HCT116 (cell line): ENCODE results near the gene PJA1. TPM values are rescaled to one million over a fixed set of nuclear protein-coding genes. Genes with fewer than 3 reads are reported as not detected.

Source experiments
- ATAC-seq: fragments of 200-7000 bp; cut with Tn5 transposase; 2 replicates; pipeline ENCODE4 v1.9.1; 2020; ENCODE audit warnings: mild to moderate bottlenecking, moderate library complexity
- BruUV-seq: library from RNA; stranded (reverse); fragments of 400-500 nt; replicated peaks from 2 replicates; lab custom pipeline; 2021; lab: Mats Ljungman, UMichigan
- CTCF ChIA-PET: fragments of 300-600 bp; sonication (Branson Sonifier 250); formaldehyde crosslinking; loops from one replicate; lab custom pipeline; 2021; ENCODE audit warnings: antibody characterized with exemption; lab: Charles Lee
- POLR2A ChIA-PET: fragments of 300-600, 350-600 bp; sonication (Branson Sonifier 250); formaldehyde crosslinking; loops from one replicate; lab custom pipeline; 2021; ENCODE audit warnings: antibody characterized with exemption; lab: Charles Lee
- RAD21 ChIA-PET, 2 experiments: fragments of 300-600 bp; sonication (Branson Sonifier 250); formaldehyde crosslinking; loops; one replicate each; lab custom pipeline; 2023; ENCODE audit warnings: low total read pairs in 2 of 2; ENCODE audit not compliant: uncharacterized antibody in 2 of 2, unreplicated experiment in 2 of 2, low non-redundant PET in 1 of 2; lab: Charles Lee
- DNase-seq: peaks from one replicate; pipeline ENCODE4 v3.0.0-alpha.2; 2010; ENCODE audit warnings: low read depth, low spot score
- H2AFZ ChIP-seq: fragments of 200-600 bp; shearing (Covaris generic), sonication (generic); 2 replicates; pipeline ENCODE4 v1.6.1; 2017; ENCODE audit warnings: low read depth, mixed run types, mixed read lengths, antibody characterized with exemption, low read length; ENCODE audit not compliant: poor library complexity, severe bottlenecking
- H3K27ac ChIP-seq: 2 replicates; pipeline ENCODE4 v1.5.1; 2012; ENCODE audit warnings: low read depth, low read length
- H3K27me3 ChIP-seq: fragments of 200-600 bp; sonication (generic); 2 replicates; pipeline ENCODE4 v1.6.1; 2016; ENCODE audit warnings: mixed run types, low read length, mixed read lengths; ENCODE audit not compliant: insufficient read depth
- H3K36me3 ChIP-seq, 2 experiments: fragments of 200-500 bp in 1 of 2; fragments of 200-600 bp in 1 of 2; sonication (Bioruptor generic) in 1 of 2; sonication (generic) in 1 of 2; 2 replicates each; pipeline versions ENCODE4 v1.5.1 to v1.6.1; 2014 to 2016; ENCODE audit warnings: low read length in 2 of 2, inconsistent platforms in 1 of 2, mixed read lengths in 1 of 2, mixed run types in 1 of 2; ENCODE audit not compliant: insufficient read depth in 2 of 2, control insufficient read depth in 1 of 2
- H3K4me1 ChIP-seq, 2 experiments: fragments of 200-600 bp in 1 of 2; sonication (generic) in 1 of 2; 2 replicates each; pipeline versions ENCODE4 v1.5.1 to v1.6.1; 2012 to 2017; ENCODE audit warnings: low read length in 2 of 2, inconsistent platforms in 1 of 2, mild to moderate bottlenecking in 1 of 2, mixed read lengths in 1 of 2, mixed run types in 1 of 2, moderate library complexity in 1 of 2; ENCODE audit not compliant: insufficient read depth in 2 of 2, control insufficient read depth in 1 of 2
- H3K4me2 ChIP-seq: fragments of 200-600 bp; sonication (generic); 2 replicates; pipeline ENCODE4 v1.6.1; 2017; ENCODE audit warnings: mixed run types, low read length, mixed read lengths
- H3K4me3 ChIP-seq, 2 experiments: fragments of 200-600 bp in 1 of 2; sonication (generic) in 1 of 2; replicated peaks in 1 of 2; 2 replicates each; pipeline ENCODE4 v1.5.1; 2011 to 2016; ENCODE audit warnings: low read length in 2 of 2, control low read depth in 1 of 2, low read depth in 1 of 2, mild to moderate bottlenecking in 1 of 2, mixed read lengths in 1 of 2, mixed run types in 1 of 2
- H3K79me2 ChIP-seq: fragments of 200-600 bp; sonication (generic); 2 replicates; pipeline ENCODE4 v1.6.1; 2017; ENCODE audit warnings: mild to moderate bottlenecking, mixed run types, low read length, moderate library complexity, mixed read lengths; ENCODE audit not compliant: insufficient read depth
- H3K9ac ChIP-seq: fragments of 200-600 bp; sonication (generic); 2 replicates; pipeline ENCODE4 v1.6.1; 2016; ENCODE audit warnings: low read length, mixed read lengths
- H3K9me2 ChIP-seq: fragments of 200-600 bp; sonication (generic), shearing (Covaris generic); 2 replicates; pipeline ENCODE4 v1.6.1; 2017; ENCODE audit warnings: mixed run types, mild to moderate bottlenecking, moderate library complexity; ENCODE audit not compliant: insufficient read depth
- H3K9me3 ChIP-seq, 2 experiments: fragments of 200-500 bp in 1 of 2; fragments of 200-600 bp in 1 of 2; sonication (Bioruptor generic) in 1 of 2; sonication (generic) in 1 of 2; 2 replicates each; pipeline ENCODE4 v1.6.1; 2014 to 2017; ENCODE audit warnings: low read length in 2 of 2, mixed read lengths in 2 of 2, inconsistent platforms in 1 of 2, low read depth in 1 of 2, mild to moderate bottlenecking in 1 of 2, mixed run types in 1 of 2, moderate library complexity in 1 of 2; ENCODE audit not compliant: control insufficient read depth in 1 of 2, insufficient read depth in 1 of 2
- H4K20me1 ChIP-seq: fragments of 200-600 bp; sonication (generic), shearing (Covaris generic); 2 replicates; pipeline ENCODE4 v1.6.1; 2017; ENCODE audit warnings: mixed run types, mild to moderate bottlenecking, moderate library complexity; ENCODE audit not compliant: insufficient read depth
- CEBPB ChIP-seq: IDR thresholded peaks from 2 replicates; pipeline ENCODE4 v1.6.1; 2012; ENCODE audit warnings: low read depth
- EGR1 ChIP-seq: IDR thresholded peaks from 2 replicates; pipeline ENCODE4 v1.6.1; 2012; ENCODE audit warnings: low read depth
- EZH2phosphoT487 ChIP-seq: fragments of 200-600 bp; IDR thresholded peaks from 2 replicates; pipeline ENCODE4 v1.6.1; 2018; ENCODE audit warnings: antibody characterized with exemption, borderline replicate concordance
- ZFX ChIP-seq: fragments of 450-650 bp; IDR thresholded peaks from 2 replicates; pipeline ENCODE4 v1.6.1; 2017
- ZNF274 ChIP-seq: fragments of 200-500 bp; sonication (Bioruptor generic); IDR thresholded peaks from 2 replicates; pipeline ENCODE4 v1.6.1; 2014; ENCODE audit warnings: mild to moderate bottlenecking, low read depth, low read length, inconsistent platforms
- intact Hi-C: fragments of 100-400 bp; cut with micrococcal nuclease; formaldehyde crosslinking; loops from 2 replicates; pipeline ENCODE4 v1.10.0; 2022
- total RNA-seq: library from RNA; stranded (reverse); gene quantifications from one replicate; pipeline ENCODE4 v1.2.1, GENCODE V29; 2021; ENCODE audit not compliant: unreplicated experiment
- TF ChIP-seq, protein P1 (sequence below): IDR thresholded peaks from 2 replicates; pipeline ENCODE4 v1.6.1; 2011; ENCODE audit warnings: mild to moderate bottlenecking, low read length, moderate library complexity; ENCODE audit not compliant: insufficient replicate concordance; ENCODE audit errors: extremely low read depth
- TF ChIP-seq, protein P2 (sequence below): IDR thresholded peaks from 2 replicates; pipeline ENCODE4 v1.6.1; 2012
- TF ChIP-seq, protein P3 (sequence below), 3 experiments: fragments of 200-600 bp in 1 of 3; sonication (generic) in 1 of 3; IDR thresholded peaks in 2 of 3; conservative IDR thresholded peaks in 1 of 3; 2 replicates each; pipeline ENCODE4 v1.5.1; 2012 to 2017; ENCODE audit warnings: low read depth in 2 of 3, low read length in 2 of 3, antibody characterized with exemption in 1 of 3, borderline replicate concordance in 1 of 3, control low read depth in 1 of 3, mild to moderate bottlenecking in 1 of 3, mixed read lengths in 1 of 3, mixed run types in 1 of 3, moderate library complexity in 1 of 3; ENCODE audit not compliant: insufficient read depth in 1 of 3

Gene PJA1
- total RNA-seq, 1 experiment from 2014 or later = 15.7 TPM

DNA sequence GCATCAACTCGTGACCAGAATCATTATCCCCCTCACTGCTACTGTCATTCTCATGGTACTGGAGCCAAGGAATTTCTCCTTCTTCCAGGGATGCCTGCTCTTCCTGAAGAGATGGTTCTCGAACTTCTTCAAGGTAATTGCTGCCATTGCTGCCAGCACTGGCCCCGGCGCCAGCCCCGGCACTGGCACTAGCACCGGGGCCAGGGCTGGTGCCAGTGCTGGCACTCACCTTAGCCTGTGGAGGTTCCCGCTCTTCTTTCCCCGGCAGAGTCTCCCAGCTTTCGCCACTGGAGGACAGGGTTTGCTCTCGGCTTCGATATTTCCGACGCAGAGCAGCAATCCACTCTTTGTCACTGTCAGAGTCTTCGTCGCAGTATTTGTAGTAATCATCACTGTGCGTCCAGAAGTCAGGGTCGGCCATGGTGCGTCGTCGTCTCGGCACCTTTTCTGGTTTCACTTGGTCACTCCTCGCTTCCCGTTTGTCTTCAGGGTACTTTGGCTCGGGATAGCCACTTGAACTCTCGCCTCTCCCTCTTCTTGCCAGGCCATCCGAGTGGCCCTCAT lies 3.4 kb downstream of the PJA1 start:
- ATAC-seq (no peak), DNase-seq (no peak)
- RAD21 ChIA-PET = no interaction called here
- intact Hi-C loops = no loop called here
- Histone ChIP-seq H3K9me3 (no peaks in the 10 kb centered on the region), H3K4me1 (peaks cover 4 to 7% of the 10 kb centered on the region in 2 experiments; a peak in 3 of 4 replicates), H3K4me2 (no peak overlapping the region), H3K27ac (no peak overlapping the region), H3K4me3 (no peak overlapping the region), H3K79me2 (no peaks in the 10 kb centered on the region), H4K20me1 (no peaks in the 10 kb centered on the region), H3K36me3 (no peaks in the 10 kb centered on the region; a peak in 1 of 4 replicates), H3K27me3 (no peaks in the 10 kb centered on the region), H3K9me2 (no peaks in the 10 kb centered on the region), H2AFZ (no peak overlapping the region), H3K9ac (no peak overlapping the region)
- BruUV-seq = no TSS peak
- CTCF ChIA-PET = no interaction called here
- TF ChIP-seq, protein P1, sequence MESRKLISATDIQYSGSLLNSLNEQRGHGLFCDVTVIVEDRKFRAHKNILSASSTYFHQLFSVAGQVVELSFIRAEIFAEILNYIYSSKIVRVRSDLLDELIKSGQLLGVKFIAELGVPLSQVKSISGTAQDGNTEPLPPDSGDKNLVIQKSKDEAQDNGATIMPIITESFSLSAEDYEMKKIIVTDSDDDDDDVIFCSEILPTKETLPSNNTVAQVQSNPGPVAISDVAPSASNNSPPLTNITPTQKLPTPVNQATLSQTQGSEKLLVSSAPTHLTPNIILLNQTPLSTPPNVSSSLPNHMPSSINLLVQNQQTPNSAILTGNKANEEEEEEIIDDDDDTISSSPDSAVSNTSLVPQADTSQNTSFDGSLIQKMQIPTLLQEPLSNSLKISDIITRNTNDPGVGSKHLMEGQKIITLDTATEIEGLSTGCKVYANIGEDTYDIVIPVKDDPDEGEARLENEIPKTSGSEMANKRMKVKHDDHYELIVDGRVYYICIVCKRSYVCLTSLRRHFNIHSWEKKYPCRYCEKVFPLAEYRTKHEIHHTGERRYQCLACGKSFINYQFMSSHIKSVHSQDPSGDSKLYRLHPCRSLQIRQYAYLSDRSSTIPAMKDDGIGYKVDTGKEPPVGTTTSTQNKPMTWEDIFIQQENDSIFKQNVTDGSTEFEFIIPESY = no peak
- TF ChIP-seq EGR1 (no peak), ZNF274 (no peak), EZH2phosphoT487 (no peak), CEBPB (no peak), ZFX (no peak)
- TF ChIP-seq, protein P2, sequence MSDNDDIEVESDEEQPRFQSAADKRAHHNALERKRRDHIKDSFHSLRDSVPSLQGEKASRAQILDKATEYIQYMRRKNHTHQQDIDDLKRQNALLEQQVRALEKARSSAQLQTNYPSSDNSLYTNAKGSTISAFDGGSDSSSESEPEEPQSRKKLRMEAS = no peak
- TF ChIP-seq, protein P3, sequence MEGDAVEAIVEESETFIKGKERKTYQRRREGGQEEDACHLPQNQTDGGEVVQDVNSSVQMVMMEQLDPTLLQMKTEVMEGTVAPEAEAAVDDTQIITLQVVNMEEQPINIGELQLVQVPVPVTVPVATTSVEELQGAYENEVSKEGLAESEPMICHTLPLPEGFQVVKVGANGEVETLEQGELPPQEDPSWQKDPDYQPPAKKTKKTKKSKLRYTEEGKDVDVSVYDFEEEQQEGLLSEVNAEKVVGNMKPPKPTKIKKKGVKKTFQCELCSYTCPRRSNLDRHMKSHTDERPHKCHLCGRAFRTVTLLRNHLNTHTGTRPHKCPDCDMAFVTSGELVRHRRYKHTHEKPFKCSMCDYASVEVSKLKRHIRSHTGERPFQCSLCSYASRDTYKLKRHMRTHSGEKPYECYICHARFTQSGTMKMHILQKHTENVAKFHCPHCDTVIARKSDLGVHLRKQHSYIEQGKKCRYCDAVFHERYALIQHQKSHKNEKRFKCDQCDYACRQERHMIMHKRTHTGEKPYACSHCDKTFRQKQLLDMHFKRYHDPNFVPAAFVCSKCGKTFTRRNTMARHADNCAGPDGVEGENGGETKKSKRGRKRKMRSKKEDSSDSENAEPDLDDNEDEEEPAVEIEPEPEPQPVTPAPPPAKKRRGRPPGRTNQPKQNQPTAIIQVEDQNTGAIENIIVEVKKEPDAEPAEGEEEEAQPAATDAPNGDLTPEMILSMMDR (IDR thresholded peaks at IDR 0.05 in 2 of 3, conservative IDR thresholded peaks at IDR 0.05 in 1 of 3; ENCODE audit: borderline replicate concordance in 1 of 3, insufficient read depth in 1 of 3, low read depth in 2 of 3, low read length in 2 of 3) = no peak
- POLR2A ChIA-PET = no interaction called here
